GM19023 (cell line): Measurements from ENCODE around the gene RNF125.
A peak's percentile ranks its signal among the peaks of the same experiment; 100 is the strongest.
"Not testable (repeated sequence)": the region's sequence is repeated elsewhere in the genome, so short reads cannot be mapped to it uniquely, and the experiment has no call there.

Experiments used
- ATAC-seq: cut with Tn5 transposase; IDR thresholded peaks from one replicate; pipeline ENCODE4 v1.9.1; 2021; ENCODE audit warnings: mild to moderate bottlenecking, moderate library complexity; ENCODE audit not compliant: unreplicated experiment

The RNF125 gene

GRCh38 chr18:32018331-32019250 lies at the start of gene RNF125:
RNF125 (plus strand) TSS chr18:32018825; CDS start chr18:32018864, 39 bp downstream.
- ATAC-seq = peak; percentile 92

- no peak for ATAC-seq
Measured at GRCh38 chr18:31970617-31971016, 48.0 kb upstream of the RNF125 start.

DNA sequence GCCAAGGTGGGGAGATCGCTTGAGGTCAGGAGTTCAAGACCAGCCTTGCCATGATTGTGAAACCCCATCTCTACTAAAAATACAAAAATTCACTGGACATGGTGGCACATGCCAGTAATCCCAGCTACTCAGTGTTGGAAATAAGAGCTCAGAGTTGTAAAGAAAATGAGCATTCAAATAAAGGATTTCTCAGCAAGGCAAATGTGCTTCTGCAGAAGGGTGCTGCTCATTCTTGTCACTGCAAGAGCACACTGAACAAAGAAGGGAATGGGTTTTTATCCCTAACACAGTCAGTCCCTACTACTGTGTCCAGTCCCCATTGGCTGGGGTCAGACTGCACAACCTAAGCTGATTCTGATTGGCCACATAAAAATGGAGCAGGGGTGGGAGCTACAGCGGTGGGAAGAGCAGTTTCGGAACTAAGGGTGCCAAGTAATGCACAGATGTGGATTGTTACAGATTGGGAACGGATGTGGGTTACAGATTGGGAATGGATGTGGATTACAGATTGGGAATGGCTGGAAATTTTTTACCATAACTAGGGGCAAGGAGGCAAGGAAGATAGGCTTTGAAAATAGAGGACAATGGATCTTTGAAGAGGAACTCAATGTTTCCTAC lies 44.6 kb upstream of the RNF125 start:
- no peak for ATAC-seq

DNA sequence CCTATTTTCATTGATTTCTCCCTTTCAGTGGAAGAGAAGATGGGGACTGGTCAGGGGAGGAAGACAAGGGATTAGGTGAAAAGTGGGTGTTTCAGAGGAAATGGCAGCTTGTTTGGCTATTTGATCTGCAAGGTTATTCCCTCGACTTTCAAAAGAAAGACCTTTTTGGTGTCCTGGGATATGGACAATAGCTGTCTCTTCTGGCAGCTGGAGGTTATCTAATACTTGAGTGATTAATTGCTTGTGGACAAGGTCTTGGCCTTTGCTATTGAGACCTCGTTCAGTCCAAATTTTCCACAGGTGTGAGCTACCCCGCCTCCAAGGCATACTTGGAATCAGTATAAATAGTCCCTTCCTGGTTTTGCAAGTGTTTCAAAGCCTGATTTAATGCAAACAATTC lies 42.4 kb upstream of the RNF125 start:
- no peak for ATAC-seq

DNA sequence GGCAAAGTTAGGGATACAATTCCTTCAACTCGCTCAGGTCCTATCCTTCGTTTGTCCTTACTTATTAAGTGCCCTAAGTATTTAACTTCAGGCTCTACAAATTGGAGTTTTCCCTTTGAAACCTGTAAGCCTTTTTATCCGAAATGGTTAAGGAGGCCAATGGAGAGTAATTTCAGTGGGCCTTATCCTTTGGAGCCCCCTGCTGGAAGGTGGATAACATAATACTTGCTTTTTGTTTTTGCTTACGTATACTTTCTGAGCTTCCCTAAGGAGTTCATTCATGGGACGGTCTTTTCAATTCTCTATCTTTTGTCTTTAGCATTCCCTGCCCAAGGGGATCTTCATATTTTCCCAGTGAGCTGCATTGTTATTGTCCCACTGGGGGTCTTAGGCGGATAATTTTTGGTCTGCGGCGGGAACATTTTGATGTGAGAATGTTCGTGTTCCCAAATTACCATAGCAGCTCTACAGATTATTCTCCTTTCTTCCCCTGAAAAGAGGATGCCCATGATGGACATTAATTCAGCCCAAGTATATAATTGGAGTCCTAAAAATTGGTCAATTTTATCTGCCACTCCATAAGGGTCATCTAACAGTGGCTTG lies 41.3 kb upstream of the RNF125 start:
- ATAC-seq = no peak

- no peak for ATAC-seq
Measured at GRCh38 chr18:31978616-31979015, 40.0 kb upstream of the RNF125 start.

DNA sequence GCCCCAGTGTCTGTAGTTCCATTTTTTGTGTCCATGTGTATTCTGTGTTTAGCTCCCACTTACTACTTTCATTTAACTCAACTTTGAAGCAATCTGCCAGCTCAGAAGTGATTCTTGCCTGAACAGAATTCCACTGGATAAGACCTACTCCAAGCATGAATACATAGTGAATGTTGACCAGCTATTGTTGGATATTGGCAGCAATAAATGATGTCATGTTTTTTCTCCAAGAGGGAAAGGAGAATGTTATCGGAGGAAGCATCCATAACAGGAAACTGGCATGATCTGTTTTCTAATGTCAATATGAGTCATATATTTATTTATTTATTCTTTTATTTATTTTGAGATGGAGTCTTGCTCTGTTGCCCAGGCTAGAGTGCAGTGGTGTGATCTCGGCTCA lies 38.9 kb upstream of the RNF125 start:
- ATAC-seq = no peak

GRCh38 chr18:31980863-31981262 lies 37.8 kb upstream of the RNF125 start:
- no peak for ATAC-seq

DNA sequence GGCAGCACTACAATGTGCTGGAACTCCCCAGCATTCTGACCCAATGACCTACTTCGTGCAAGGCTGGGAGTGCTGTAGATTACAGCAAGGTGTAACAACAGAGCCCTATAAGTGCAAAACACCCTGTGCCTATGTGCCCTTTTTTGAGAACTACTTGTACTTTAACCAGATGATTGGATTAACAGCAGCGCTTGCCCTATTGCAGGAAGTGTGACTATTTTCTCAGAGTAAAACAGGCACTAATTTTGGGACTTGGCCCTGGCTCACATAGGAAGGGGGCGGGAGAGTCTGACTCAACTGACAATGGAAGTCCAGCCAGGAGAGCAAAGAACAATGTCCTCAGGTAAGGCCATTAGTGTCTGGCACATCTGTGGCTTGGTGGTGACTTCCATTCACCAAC lies 35.6 kb upstream of the RNF125 start:
- no peak for ATAC-seq

DNA sequence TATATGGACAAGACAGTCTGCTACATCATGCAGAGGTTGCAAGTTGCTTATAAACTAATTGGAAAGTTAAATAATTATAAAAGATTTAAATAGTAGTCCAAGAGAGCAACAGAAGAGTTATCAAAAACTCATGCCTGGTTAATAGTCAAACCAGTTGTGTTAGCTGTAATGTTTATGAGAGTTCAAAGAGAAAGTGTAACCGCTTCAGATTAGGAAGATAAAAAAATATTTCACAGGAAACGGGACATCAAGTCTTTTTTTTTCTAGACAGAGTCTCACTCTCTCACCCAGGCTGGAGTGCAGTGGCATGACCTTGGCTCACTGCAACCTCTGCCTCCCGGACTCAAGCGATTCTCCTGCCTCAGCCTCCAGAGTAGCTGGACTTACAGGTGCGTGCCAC lies 34.6 kb upstream of the RNF125 start:
- ATAC-seq = no peak

DNA sequence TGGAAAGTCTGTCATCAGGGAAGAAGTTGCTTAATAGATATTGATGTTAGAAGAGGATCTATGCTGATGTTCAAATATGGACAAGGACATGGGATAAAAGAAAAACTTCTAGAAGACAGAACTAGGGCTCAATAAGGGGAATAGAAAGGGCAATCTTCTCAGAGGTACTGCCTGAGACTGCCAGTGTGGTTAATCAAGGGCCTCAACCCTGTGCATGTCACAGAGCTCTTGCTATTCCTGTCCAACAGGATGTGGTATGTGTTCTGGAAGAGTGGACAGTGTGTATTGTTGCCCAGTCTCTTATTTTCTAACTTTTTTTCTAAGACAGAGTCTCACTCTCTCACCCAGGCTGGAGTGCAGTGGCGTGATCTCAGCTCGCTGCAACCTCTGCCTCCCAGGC lies 27.8 kb upstream of the RNF125 start:
- ATAC-seq = peak; percentile 98

DNA sequence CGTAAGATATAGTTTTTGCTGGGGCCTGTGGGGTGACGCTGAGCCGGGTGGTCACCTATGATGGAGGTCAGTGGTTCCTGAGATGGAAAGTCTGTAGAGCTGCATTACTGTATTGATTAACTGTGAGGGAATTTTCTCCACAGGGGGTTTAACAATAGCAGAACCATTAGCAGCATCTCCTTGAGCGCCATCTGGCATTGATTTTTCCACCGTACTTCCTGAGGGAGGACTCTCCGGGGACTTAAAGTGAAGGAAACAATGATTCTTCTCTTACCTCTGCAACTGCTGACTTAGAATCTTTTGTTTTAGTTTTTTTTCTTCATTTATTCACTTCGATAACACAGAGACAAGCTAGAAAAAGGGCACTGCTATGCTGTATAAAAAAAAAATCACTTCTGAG lies 22.6 kb upstream of the RNF125 start:
- no peak for ATAC-seq

- ATAC-seq = no peak
Measured at GRCh38 chr18:31998880-31999412, 19.7 kb upstream of the RNF125 start.

DNA sequence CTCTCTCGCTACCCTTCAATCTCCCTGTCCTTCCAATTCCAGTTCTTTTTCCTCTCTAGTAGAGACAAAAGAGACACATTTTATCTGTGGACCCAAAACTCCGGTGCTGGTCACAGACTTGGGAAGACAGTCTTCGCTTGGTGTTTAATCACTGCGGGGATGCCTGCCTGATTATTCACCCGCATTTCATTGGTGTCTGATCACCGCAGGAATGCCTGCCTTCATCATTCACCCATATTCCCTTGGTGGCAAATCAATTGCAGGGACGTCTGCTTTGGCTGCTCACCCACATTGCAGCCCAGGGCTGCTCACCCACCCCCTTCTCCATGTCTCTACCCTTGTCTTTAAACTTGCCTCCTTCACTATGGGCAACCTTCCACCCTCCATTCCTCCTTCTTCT lies 17.5 kb upstream of the RNF125 start:
- ATAC-seq = not testable (repeated sequence)

GRCh38 chr18:32003822-32004221 lies 14.8 kb upstream of the RNF125 start:
- not testable (repeated sequence) for ATAC-seq

- ATAC-seq = no peak
Measured at GRCh38 chr18:32010124-32010721, 8.4 kb upstream of the RNF125 start.

DNA sequence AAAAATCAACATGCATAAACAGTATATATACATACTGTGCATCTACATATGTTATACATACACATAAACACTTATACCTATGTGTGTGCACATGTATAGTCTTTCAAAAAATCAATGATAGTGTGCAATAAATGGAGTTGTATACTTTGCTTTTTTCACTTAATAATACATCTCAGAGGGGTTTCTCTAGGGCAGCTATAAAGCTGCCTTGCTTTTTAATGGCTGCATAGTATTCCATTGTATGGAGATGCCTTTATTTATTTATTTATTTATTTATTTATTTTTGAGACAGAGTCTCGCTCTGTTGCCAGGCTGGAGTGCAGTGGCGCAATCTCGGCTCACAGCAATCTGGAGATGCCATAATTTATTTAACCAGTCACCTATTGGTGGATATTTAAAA lies 7.4 kb upstream of the RNF125 start:
- ATAC-seq = no peak

- no peak for ATAC-seq
Measured at GRCh38 chr18:32019251-32019948, 775 bp downstream of the RNF125 start.

- ATAC-seq = not testable (repeated sequence)
Measured at GRCh38 chr18:32019949-32020625, 1.5 kb downstream of the RNF125 start.
